ENCODE data around the gene CCDC40. TPM values are rescaled to one million over a fixed set of nuclear protein-coding genes. Genes with fewer than 3 reads are reported as not detected.
A peak's percentile ranks its signal among the peaks of the same experiment; 100 is the strongest.

CCDC40 gene
- total and polyA plus RNA-seq, 2 of the 13 experiments (the other 11 are each of a cell fraction or from before 2014, with no cell fraction given), result 4.1 to 5.5 TPM

- TF ChIP-seq ZNF547 (CRISPR knock-in tag; IDR thresholded peaks at IDR 0.05) (peak; percentile 50), ZNF644 (CRISPR knock-in tag; IDR thresholded peaks at IDR 0.05; ENCODE audit: low read depth) (0 out of 2 replicates have a peak, but pooled peaks have one; percentile 17), CHD2 (IDR thresholded peaks at IDR 0.05; ENCODE audit: low read depth, low read length) (peak; percentile 98), ISX (CRISPR knock-in tag; conservative IDR thresholded peaks at IDR 0.05) (no peak; the same call in none of the 2 replicates), HMG20A (CRISPR knock-in tag; IDR thresholded peaks at IDR 0.05; ENCODE audit: borderline replicate concordance) (no peak), ZFAT (CRISPR knock-in tag; conservative IDR thresholded peaks at IDR 0.05) (0 out of 2 replicates have a peak, but pooled peaks have one; percentile 38), MEIS2 (CRISPR knock-in tag; IDR thresholded peaks at IDR 0.05) (peak; percentile 47), ZKSCAN1 (IDR thresholded peaks at IDR 0.05; ENCODE audit: low read length) (no peak), YEATS4 (CRISPR knock-in tag; IDR thresholded peaks at IDR 0.05; ENCODE audit: borderline replicate concordance) (peak; percentile 98), ATF1 (CRISPR knock-in tag; IDR thresholded peaks at IDR 0.05) (0 out of 2 replicates have a peak, but pooled peaks have one; percentile 44), ZSCAN12 (CRISPR knock-in tag; IDR thresholded peaks at IDR 0.05) (0 out of 2 replicates have a peak, but pooled peaks have one; percentile 89), HOXA3 (CRISPR knock-in tag; IDR thresholded peaks at IDR 0.05) (peak; percentile 95), ZFP37 (CRISPR knock-in tag; IDR thresholded peaks at IDR 0.05; ENCODE audit: borderline replicate concordance) (no peak; the same call in 1 of the 2 replicates), SETDB1 (CRISPR knock-in tag; IDR thresholded peaks at IDR 0.05; ENCODE audit: borderline replicate concordance) (no peak), PCBP2 (optimal IDR thresholded peaks at IDR 0.05; ENCODE audit: low read depth, low read length, poor library complexity, severe bottlenecking) (no peak), AHDC1 (CRISPR knock-in tag; IDR thresholded peaks at IDR 0.05; ENCODE audit: borderline replicate concordance) (0 out of 2 replicates have a peak, but pooled peaks have one; percentile 15), SAP130 (CRISPR knock-in tag; IDR thresholded peaks at IDR 0.05; ENCODE audit: low read depth) (peak; percentile 98), TAF15 (IDR thresholded peaks at IDR 0.05; ENCODE audit: low read depth, low read length, poor library complexity, severe bottlenecking) (no peak), NFKB2 (CRISPR knock-in tag; IDR thresholded peaks at IDR 0.05; ENCODE audit: borderline replicate concordance) (peak; percentile 76; the same call in 1 of the 2 replicates), TP53 (CRISPR knock-in tag; conservative IDR thresholded peaks at IDR 0.05) (peak; percentile 86; the same call in 1 of the 2 replicates), SUZ12 (IDR thresholded peaks at IDR 0.05; ENCODE audit: low read depth, low read length) (no peak)
- TF ChIP-seq, protein P1, sequence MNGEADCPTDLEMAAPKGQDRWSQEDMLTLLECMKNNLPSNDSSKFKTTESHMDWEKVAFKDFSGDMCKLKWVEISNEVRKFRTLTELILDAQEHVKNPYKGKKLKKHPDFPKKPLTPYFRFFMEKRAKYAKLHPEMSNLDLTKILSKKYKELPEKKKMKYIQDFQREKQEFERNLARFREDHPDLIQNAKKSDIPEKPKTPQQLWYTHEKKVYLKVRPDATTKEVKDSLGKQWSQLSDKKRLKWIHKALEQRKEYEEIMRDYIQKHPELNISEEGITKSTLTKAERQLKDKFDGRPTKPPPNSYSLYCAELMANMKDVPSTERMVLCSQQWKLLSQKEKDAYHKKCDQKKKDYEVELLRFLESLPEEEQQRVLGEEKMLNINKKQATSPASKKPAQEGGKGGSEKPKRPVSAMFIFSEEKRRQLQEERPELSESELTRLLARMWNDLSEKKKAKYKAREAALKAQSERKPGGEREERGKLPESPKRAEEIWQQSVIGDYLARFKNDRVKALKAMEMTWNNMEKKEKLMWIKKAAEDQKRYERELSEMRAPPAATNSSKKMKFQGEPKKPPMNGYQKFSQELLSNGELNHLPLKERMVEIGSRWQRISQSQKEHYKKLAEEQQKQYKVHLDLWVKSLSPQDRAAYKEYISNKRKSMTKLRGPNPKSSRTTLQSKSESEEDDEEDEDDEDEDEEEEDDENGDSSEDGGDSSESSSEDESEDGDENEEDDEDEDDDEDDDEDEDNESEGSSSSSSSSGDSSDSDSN (CRISPR knock-in tag; IDR thresholded peaks at IDR 0.05), result peak; percentile 90
- TF ChIP-seq, protein P2, sequence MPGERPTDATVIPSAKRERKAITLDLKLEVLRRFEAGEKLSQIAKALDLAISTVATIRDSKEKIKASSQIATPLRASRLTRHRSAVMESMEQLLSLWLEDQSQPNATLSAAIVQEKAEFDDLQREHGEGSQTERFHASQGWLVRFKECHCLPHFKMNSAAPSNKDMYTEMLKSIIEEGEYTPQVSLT (CRISPR knock-in tag; IDR thresholded peaks at IDR 0.05; ENCODE audit: borderline replicate concordance, low read depth), result no peak
These were observed 110.8 kb downstream of the CCDC40 start, which contains the start of gene EIF4A3 (continued) for GRCh38 chr17:80147035-80147822.
